UCSD-AML1 (cell line): ENCODE data around the gene ITK.
A peak's percentile ranks its signal among the peaks of the same experiment; 100 is the strongest.

Experiments used
- DNase-seq: peaks from one replicate; lab custom pipeline; 2025; ENCODE audit not compliant: unreplicated experiment; lab: John Stamatoyannopoulos, UW

ITK gene

DNA sequence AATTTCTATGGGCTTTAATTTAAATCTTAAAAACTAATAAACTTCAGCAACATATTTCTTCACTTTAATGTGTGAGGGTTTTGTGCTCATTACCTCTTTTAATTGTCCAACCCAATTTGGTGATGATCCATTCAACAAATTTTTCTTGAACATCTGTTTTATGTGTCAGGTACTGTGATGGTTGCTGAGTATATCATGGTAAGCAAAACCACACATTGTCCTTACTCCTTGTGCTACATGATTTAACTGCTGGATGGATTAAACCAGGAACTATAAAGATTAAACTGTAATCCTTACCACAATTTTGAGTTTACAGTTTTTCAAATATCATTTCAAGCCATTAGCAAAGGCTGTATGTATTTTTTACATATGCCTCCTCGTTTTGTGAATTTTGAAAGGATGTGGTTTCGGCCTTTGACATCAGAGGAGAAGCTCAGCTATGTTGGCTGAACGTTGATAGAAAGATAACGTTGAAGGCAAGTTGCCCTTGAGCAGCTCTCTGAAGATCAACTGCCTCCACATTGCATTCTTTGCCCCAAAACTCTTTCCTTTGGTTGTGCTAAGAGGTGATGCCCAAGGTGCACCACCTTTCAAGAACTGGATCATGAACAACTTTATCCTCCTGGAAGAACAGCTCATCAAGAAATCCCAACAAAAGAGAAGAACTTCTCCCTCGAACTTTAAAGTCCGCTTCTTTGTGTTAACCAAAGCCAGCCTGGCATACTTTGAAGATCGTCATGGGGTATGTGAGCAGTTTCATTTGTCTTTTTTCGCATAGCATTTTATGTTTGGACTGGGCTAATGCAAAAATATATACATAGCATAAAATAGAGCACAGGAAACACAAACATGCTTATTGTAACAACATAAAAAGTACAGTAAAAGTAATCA, at the start of gene ITK:
Gene ITK (plus strand): TSS at position 467 of the 891 bp plus-strand sequence. CDS start 138 bp downstream, at position 605.
- no peak for DNase-seq

DNA sequence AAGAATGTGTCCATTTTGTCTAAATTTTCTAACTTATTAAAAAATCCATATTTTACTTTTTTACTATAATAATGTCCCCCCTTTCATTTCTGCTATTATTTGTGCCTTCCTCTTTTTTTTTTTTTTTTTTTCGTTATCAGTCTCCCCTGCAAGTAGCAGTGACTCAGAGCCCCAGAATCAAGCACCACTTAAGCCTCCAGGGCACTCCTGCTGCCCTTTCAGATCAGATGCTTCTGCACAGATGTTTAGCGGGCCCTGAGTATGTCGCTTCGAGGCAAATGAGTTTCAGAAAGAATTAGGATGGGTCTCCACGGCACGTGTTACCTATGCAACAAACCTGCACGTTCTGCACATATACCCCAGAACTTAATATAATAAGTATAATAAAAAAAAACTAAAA, 49.7 kb upstream of the ITK start:
- no peak for DNase-seq

DNA sequence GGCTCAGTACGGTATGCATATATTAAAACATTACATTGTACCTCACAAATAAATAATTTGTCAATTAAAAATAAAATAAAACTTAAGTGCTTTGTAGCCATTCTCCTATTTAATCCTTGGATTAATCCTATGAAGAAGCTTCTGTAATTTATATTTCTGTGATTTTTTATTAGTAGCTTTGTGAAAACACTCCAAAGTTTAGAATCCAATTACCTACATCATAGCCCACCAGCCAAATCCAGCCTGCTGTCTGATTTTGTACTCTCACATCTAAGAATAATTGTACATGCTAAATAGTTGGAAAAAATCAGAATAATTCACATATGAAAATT, 48.4 kb upstream of the ITK start:
- DNase-seq = no peak

DNA sequence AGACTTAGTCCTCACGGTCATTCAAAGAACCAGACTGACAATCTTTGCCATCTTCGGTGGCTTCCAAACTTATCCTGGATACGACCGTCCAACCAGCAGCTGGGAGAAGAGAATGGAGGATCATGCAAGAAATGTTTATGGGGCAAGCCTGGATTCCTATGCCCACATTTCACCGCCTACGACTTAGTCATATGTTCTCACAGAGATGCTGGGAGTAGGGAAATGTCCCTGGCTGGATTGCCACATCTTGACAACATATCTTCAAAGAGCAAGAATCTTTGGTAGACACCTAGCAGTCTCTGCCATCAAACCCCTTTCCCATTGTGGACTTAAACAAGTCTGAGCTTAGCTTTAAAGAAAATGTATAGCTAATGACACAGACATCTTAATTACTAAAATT, 42.9 kb upstream of the ITK start:
- DNase-seq = no peak

DNA sequence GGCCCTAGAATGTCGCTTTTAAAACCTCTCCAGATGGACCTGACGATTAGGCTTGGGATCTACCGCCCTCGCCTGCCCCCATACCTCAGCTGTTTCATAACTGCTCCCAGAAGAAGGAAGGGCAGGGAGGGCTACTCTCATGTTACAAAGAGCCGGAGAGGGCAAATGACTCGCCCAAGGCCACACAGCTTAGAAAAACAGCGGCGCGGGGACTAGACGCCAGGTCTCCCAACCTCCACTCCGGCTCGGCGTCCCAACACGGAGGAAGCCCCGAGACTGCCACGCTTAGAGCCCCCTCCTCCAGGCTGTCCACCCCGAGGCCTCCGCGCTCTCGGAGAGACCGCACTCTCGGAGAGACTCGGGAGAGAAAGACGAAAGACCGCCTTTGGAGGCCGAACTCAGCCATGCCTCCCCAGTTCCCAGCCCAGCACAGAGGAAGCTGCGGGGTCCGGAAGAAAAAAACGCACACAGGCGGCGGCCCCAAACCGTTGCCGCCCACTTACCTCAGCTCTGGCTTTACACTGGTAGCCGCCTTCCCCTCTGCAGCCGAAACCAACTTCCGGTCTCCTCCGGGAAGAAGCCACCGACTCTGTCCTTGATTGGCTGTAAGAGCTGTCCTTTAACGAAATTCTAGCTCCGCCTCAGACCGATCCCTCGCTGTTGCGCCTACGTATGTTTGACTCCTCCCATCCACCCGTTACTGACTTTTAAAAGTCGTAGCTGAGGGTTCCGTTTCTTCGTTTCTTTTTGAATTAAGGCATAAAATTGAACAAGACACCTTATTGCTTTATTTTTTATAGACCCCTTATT, 38.1 kb upstream of the ITK start, which contains the start of gene MED7:
Gene MED7 (minus strand): TSS at position 549 of the 810 bp plus-strand sequence. CDS start 3,434 bp downstream, outside the sequence.
- DNase-seq = peak; percentile 91

DNA sequence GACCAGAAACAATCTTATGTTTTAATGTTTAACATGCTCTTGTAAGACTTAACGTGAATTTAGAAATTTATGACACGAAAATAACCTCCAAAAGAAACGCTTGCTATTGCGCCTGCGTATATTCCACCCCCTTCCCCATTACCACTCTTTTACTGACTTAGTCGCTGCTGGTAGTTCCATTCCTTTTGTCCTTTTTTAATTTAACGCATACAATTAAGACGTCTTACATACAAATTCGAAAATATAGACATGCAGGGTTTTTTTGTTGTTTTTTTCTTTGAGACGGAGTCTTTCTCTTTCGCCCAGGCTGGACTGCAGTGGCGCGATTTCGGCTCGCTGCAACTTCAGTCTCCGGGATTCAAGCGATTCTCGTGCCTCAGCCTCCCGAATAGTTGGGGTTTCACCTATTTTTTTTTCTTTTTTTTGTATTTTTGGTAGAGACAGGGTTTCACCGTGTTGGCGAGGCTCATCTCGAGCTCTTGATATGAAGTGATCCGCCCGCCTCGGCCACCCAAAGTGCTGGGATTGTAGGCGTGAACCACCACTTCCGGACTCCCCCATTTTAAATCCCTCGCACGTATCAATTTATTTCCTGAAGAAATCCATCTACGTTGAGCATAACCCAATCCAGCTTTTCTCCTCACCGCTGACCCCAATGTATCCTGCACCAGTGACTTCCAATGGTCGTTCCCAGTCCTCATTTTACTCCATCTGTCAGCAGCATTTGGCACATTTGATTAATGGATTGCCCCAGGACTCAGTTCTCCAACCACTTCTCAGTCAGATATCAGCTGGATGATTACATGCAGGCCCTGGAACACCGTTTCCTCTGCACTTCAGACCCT, 37.3 kb upstream of the ITK start:
- peak; percentile 33 for DNase-seq

DNA sequence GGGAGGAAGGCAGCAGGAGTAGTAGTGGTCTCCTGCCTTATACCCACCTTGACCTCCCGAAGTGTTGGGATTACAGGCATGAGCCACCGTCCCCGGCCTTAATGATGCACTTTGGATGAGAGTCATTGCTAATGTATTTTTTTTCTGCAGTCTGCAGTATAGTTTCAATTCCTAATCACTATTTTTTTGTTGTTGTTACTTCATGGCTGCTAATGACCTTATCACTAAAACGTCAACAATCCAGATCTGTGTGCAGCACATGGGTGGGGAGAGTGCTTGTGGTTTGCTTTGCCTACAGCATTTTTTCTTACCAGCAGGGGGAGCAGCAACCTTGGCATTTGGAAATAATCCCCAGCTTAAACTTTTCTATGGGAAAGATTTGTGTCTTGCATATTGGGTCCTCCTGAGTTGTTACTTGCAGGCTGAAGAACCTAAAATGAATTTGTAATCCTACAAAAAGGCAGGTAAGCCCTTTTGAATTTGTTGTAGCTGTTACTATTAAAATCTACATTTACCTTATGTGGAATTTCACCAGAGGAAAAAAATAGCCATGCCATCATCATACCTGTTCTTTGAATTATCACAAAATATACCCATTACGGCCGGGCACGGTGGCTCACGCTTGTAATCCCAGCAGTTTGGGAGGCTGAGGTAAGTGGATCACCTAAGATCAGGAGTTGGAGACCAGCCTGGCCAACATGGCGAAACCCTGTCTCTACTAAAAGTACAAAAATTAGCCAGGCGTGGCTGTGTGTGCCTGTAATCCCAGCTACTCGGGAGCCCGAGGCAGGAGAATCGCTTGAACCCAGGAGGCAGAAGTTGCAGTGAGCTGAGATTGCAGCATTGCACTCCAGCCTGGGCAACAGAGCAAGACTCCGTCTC, 31.7 kb upstream of the ITK start:
- peak; percentile 34 for DNase-seq

DNA sequence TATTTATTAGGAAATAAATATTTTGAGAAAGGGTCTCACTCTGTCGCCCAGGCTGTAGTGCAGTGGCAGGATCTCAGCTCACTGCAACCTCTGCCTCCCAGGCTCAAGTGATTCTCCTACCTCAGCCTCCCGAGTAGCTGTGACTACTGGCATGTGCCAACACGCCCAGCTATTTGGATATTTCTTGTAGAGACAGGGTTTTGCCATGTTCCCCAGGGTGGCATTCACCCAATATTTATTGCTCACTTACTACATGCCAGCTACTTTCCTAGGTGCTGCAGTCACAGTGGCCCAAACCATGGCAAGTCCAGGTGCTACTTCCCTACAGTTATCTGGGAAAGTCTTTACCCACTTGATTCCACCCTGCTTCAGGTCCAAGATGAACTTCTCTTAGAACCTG, 29.6 kb upstream of the ITK start:
- no peak for DNase-seq

DNA sequence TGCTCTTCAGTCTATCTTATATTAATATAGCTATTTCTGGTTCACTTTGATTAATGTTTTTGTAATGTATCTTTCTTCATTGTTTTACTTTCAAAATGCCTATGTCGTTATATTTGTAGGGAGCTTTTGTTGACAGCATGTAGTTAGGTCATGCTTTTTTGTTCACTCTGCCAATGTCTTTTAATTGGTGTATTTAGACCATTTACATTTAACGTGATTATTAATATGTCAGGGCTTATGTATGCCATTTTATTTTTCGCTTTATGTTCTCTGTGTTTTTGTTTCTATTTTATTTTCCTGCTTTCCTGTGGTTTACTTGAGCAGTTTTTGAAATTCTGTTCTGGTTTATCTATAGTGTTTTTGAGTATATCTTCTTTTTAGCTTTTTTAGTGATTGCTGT, 25.3 kb upstream of the ITK start:
- DNase-seq = no peak

DNA sequence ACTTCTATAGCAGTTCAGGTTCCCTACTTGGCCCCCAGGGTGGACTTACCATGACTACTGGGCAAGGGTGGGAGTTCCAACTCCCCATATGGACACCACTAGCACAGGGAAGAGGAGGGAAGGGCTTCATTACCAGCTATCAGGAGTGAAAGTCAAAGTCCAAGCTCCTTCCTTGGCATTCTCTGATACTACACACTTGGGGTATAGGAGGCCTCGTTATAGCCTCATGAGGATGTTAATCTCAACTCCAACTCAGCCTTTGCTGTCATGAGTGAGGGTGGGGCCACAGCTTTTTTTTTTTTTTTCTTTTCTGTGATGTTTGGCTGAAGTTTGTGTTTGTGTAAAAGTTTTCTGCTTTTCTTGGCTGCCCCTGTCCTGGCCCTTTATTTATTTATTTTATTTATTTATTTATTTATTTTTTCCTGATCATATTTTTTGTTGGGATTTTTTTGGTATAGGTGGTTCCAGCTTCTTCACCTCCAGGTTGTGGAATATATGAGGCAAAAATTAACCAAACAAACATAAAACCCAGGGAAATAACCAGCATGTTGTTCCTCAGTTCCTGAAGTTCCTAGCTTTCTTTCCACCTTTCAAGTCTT, 23.2 kb upstream of the ITK start:
- DNase-seq = no peak

DNA sequence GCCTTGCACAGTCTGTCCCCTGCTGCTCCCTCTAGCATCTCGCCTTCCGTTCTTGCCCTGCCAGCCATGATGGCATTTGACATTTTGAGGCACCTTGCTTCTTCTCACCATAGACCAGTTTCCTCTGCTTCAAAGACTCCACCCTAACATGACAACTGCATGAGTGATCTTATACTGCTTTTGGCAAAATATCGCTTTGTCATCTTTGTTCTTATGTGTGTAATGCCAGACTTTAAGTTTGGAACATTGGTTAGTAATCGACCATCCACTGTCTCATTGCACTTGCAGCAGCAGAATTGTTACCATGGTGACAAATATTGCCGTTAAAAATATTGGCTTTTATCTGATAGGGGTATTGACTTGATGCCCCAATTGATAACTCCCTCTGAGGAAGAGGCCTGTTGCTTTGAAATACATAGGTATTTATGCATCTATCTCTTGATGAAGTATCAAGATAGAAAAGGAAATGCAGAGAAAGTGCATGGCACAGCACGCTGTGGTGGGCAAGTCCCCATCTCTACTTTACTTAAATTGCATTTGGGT, 21.4 kb upstream of the ITK start:
- DNase-seq = no peak

DNA sequence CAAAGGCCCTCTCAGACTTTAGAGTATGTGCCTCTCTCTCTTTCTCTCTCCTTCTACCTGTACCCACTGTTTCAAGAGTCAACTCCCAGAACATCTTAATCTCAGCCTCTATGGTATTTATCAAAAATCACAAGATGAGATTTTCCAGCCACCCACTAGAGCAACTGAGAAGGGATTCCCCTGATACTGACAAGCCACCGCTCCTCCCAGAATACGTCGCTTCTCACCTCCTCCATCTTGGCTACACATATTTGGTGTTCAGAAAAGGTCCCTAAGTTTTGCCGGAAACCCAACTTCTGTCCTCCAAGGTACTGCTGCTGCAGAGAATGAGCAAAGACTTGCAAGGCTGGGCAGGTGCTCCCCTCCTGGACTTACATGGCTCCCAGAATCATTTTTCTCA, 20.6 kb upstream of the ITK start:
- DNase-seq = no peak

DNA sequence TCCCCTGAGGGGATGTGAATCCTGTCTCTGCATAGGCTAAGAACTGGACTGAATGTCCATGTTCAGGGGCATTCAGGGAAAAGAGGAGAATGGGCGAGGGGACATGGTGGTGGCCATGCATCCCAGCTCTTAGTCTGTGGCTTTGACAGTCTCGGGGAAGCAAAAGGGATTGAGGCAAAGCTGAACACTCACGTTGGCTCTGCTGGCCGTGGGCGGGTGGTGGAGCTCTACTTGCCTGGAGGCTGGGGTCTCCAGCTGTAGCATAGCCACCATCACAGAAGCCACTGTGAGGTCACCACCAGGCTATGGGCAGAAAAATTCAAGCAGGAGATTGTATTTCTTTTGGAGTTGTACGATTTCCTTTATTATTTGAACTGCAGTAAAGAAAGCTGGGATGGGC, 18.6 kb upstream of the ITK start:
- no peak for DNase-seq

DNA sequence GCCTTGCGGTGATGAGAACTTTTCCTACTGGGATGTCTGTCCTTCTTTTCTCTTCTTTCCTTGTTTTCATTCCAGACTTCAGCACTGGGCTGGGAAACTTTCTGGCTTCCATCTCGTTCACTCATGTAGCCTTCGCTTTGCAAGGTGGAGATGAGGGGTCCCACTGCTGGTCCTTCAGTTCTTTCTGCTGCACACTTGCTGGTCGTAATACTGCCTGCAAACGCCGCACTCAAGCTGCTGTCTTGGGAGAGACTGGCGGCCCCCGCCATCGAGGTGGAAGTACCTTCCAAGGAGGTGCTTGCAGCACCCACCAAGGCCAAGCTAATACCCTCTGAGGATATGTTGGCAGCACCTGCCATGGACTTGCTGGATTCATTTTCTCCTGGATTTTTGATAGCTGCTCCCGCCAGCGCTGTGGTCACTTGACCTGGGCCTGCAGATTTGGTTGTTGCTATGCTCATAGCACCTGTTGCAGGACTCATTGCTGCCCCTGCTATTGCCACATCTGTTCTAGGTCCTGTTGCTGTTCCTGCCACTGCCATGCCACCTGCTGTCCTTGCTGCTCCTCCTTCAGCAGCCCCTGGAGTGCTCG, 17.6 kb upstream of the ITK start:
- no peak for DNase-seq

DNA sequence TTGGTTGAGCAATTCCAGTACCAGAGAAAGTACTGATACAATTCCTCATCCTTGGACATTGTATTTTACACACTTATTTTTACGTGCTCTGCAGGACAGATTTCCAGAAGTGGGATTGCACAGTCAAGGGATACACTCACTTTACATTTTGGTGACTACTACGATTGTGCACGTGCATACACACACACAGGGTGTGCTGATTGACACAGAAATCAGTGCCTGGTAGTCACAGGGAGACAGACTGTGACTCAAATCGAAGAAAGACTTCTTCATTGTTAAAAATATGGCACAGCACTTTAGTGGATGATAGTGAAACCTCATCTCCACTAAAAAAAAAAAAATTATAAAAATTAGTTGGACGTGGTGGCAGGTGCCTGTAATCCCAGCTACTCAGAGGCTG, 16.1 kb upstream of the ITK start:
- DNase-seq = no peak

DNA sequence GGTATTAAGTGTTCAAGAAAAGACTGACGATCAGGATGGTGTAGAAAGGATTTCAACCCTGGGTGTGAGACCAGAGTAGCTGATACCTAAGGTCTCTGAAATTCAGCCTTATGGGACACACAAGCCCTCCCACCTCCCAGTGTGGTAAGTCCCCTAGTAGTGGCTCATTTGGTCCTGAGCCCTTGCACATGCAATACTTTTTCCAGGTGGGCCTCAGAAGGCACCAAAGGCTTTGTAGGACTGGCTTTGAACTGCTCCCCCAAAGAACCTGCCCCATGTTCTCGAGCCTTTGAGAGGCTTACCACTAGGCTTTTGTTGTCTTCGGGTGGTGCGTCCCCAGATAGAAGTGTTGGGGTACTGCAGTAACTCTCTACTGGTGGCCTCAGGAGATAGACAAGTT, 15.4 kb upstream of the ITK start:
- no peak for DNase-seq

DNA sequence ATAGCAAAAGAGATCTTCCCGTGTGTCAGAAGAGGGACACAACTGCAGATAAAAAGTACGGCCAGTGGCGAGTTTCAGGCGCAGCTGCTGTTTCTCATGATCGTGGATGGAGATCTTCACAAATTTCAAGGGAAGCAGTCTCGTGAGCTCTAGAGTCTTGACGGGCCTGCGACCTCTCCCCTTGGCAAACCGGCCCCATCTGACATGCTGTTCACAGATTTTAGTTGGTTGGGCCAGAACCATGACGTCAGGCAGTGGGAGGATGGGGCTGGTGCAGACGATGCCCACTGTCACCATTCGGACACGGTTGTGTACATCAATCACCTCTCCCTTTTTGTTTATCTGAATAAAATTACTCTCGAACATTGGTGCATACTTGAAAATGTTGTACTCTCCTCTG, 15.0 kb upstream of the ITK start:
- DNase-seq = no peak

DNA sequence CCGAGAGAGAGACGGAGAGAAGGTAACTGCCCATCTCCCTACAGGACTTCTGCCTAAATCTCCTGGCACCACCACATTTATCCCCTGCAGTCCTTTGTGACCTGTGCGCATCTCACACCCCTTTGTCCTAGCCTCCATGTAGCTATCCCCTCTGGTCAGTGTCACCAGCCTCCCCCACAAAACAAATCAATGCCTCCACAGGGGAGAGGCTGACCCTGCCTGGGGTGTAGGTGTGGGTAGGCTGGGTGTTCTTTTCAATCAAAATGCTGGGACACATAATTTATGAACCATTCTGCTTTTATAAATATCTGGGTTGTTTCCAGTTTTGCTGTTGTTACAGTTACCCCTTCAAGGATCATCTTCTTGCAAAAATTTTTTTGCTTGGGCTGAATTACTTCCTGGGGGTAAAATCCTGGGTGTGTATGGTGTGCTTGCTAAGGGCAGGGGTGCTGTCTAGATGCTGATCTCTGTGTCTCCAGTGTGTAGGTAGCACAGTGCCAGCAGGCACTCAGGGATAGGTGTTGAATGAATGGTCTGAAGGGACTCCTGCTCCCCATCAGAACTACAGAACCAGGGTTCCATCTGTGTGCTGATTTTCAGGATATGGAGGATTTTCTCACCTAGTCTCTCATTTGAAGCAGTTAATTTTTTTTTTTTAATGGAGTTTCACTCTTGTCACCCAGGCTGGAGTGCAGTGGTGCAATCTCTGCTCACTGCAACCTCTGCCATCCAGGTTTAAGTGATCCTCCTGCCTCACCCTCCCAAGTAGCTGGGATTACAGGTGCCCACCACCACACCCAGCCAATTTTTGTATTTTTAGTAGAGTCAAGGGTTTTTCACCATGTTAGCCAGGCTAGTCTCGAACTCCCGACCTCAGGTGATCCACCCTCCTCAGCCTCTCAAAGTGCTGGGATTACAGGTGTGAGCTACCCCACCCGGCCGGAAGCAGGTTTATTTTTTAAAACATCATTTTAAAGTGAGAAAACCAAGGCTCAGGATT, 14.1 kb upstream of the ITK start, which contains the start of gene GARIN3:
Gene GARIN3 (minus strand): TSS at position 51 of the 1,000 bp plus-strand sequence. CDS start 96 bp downstream, outside the sequence.
- no peak for DNase-seq
